Measurements from ENCODE around the gene ZNF780A. TPM values are rescaled to one million over a fixed set of nuclear protein-coding genes. Genes with fewer than 3 reads are reported as not detected.

ZNF780A gene
- total and polyA plus RNA-seq, 8 donors, result 7.4 to 19.7 (median 13.0) TPM

- Histone ChIP-seq H3K4me1 (no peaks in the 10 kb centered on the region), H3K27me3 (no peaks in the 10 kb centered on the region), H3K27ac (no peak overlapping the region), H3K4me3 (no peak overlapping the region), H3K36me3 (no peaks in the 10 kb centered on the region), H3K9me3 (peaks cover 0 to 6% (median 3%) of the 10 kb centered on the region in 4 donors)
- DNase-seq (no peak), ATAC-seq (no peak), FAIRE-seq (no peak)
- intact Hi-C loops (cut with DNase I), result no loop called here
- WGBS, 2 donors, result 97 to 98% methylated on average over 2 of the region's 2 CpGs
- no peak for TF ChIP-seq CTCF (IDR thresholded peaks at IDR 0.05)
These were observed 56.7 kb downstream of the ZNF780A start for GRCh38 chr19:40033989-40034560.

- 96 to 97% methylated on average over 5 of the region's 5 CpGs for WGBS, 2 donors
- no peak overlapping the region for H3K4me3 ChIP-seq
- no peaks in the 10 kb centered on the region for H3K4me1 ChIP-seq
- DNase-seq, result no peak
- no peaks in the 10 kb centered on the region for H3K36me3 ChIP-seq
- no peak overlapping the region for H3K27ac ChIP-seq
- no peaks in the 10 kb centered on the region for H3K27me3 ChIP-seq
- no peak for TF ChIP-seq CTCF (IDR thresholded peaks at IDR 0.05)
- no peak for FAIRE-seq
- peaks cover 0 to 12% (median 3%) of the 10 kb centered on the region in 4 donors for H3K9me3 ChIP-seq
- intact Hi-C loops (cut with DNase I), result no loop called here
- no peak for ATAC-seq
These were observed 64.2 kb downstream of the ZNF780A start for GRCh38 chr19:40026597-40026970.

GRCh38 chr19:40025938-40026596 is 64.7 kb downstream of the ZNF780A start:
- no peak for FAIRE-seq
- WGBS, 2 donors, result 95% methylated on average over 4 of the region's 4 CpGs
- intact Hi-C loops (cut with DNase I), result no loop called here

GRCh38 chr19:40023969-40024368 is 66.8 kb downstream of the ZNF780A start:
- H3K4me3 ChIP-seq, result no peak overlapping the region
- peaks cover 0 to 12% (median 4%) of the 10 kb centered on the region in 4 donors for H3K9me3 ChIP-seq
- no peak for DNase-seq
- no peak for FAIRE-seq
- no peaks in the 10 kb centered on the region for H3K36me3 ChIP-seq
- intact Hi-C loops (cut with DNase I), result no loop called here
- ATAC-seq, result no peak
- no peaks in the 10 kb centered on the region for H3K27me3 ChIP-seq
- H3K4me1 ChIP-seq, result no peaks in the 10 kb centered on the region
- no peak overlapping the region for H3K27ac ChIP-seq
- WGBS, 2 donors, result 79 to 81% methylated on average over 3 of the region's 3 CpGs
- TF ChIP-seq CTCF (IDR thresholded peaks at IDR 0.05), result no peak

More at GRCh38 chr19:40025938-40026596, 64.7 kb downstream of the ZNF780A start:
- Histone ChIP-seq H3K27ac (no peak overlapping the region), H3K27me3 (no peaks in the 10 kb centered on the region), H3K9me3 (peaks cover 0 to 12% (median 2%) of the 10 kb centered on the region in 4 donors), H3K4me1 (no peaks in the 10 kb centered on the region), H3K36me3 (no peaks in the 10 kb centered on the region), H3K4me3 (no peak overlapping the region)
- no peak for TF ChIP-seq CTCF (IDR thresholded peaks at IDR 0.05)
- DNase-seq (no peak), ATAC-seq (no peak)

Other genes starting within 250 kb of the ZNF780A start
- gene FBL, start 244.6 kb downstream of the ZNF780A start, total RNA-seq, result 100 to 1,000 TPM in 5 of 6 donors, 10 to 100 TPM in 1; 86.4 to 166 (median 109) TPM
- gene FBL, start 244.6 kb downstream of the ZNF780A start, polyA plus RNA-seq, result 100 to 1,000 TPM in 1 of 2 donors, 10 to 100 TPM in 1; 96.4 to 131 TPM
- 100 to 1,000 TPM in 1 of 6 donors, 10 to 100 TPM in 4, 1 to 10 TPM in 1; 9.2 to 118 (median 47.5) TPM for gene FCGBP, start 156.3 kb downstream of the ZNF780A start, total RNA-seq
- gene FCGBP, start 156.3 kb downstream of the ZNF780A start, polyA plus RNA-seq, result 1 to 10 TPM; 1.4 to 7.5 TPM
- gene PSMC4, start 119.8 kb downstream of the ZNF780A start, total RNA-seq, result 10 to 100 TPM; 14.4 to 38.0 (median 28.2) TPM
- 10 to 100 TPM; 40.4 to 45.2 TPM for gene PSMC4, start 119.8 kb downstream of the ZNF780A start, polyA plus RNA-seq
- gene ZNF546, start 93.9 kb downstream of the ZNF780A start, total RNA-seq, result 1 to 10 TPM; 1.9 to 5.9 (median 3.6) TPM
- 1 to 10 TPM; 1.2 to 2.6 TPM for gene ZNF546, start 93.9 kb downstream of the ZNF780A start, polyA plus RNA-seq
- 10 to 100 TPM in 2 of 6 donors, 1 to 10 TPM in 4; 6.2 to 14.9 (median 8.6) TPM for gene ZNF780B, start 34.7 kb downstream of the ZNF780A start, total RNA-seq
- 1 to 10 TPM; 4.4 to 8.3 TPM for gene ZNF780B, start 34.7 kb downstream of the ZNF780A start, polyA plus RNA-seq
- gene MAP3K10, start 100.5 kb upstream of the ZNF780A start, total RNA-seq, result 10 to 100 TPM in 1 of 6 donors, 1 to 10 TPM in 5; 5.9 to 13.7 (median 7.1) TPM
- 10 to 100 TPM; 12.4 to 32.8 TPM for gene MAP3K10, start 100.5 kb upstream of the ZNF780A start, polyA plus RNA-seq
- gene TTC9B, start 127.4 kb upstream of the ZNF780A start, total RNA-seq, result not detected
- under 1 TPM in 1 of 2 donors, not detected in 1; 0.05 TPM for gene TTC9B, start 127.4 kb upstream of the ZNF780A start, polyA plus RNA-seq
- gene CCNP, start 135.7 kb upstream of the ZNF780A start, total RNA-seq, result under 1 TPM in 1 of 6 donors, not detected in 5; 0.19 TPM
- under 1 TPM in 1 of 2 donors, not detected in 1; 0.21 TPM for gene CCNP, start 135.7 kb upstream of the ZNF780A start, polyA plus RNA-seq
- gene AKT2, start 194.4 kb upstream of the ZNF780A start, total RNA-seq, result 10 to 100 TPM; 49.2 to 79.3 (median 54.5) TPM
- 10 to 100 TPM; 54.8 to 70.1 TPM for gene AKT2, start 194.4 kb upstream of the ZNF780A start, polyA plus RNA-seq